ENCODE measurements around the gene ACAD10.

GRCh38 chr12:111706145-111706544 lies 20.3 kb downstream of the ACAD10 start:
- TF ChIP-seq YY1 (IDR thresholded peaks at IDR 0.05; ENCODE audit: insufficient read depth, insufficient replicate concordance, low read depth, low read length): no peak
- no peak for TF ChIP-seq CTCF (CRISPR knock-in tag; IDR thresholded peaks at IDR 0.05)
- TF ChIP-seq ATF1 (CRISPR knock-in tag; IDR thresholded peaks at IDR 0.05): no peak
- TF ChIP-seq CHD2 (IDR thresholded peaks at IDR 0.05; ENCODE audit: low read depth, low read length): no peak
- TF ChIP-seq GLI4 (CRISPR knock-in tag; IDR thresholded peaks at IDR 0.05; ENCODE audit: borderline replicate concordance): no peak

Data from HepG2 (cell line).